GM12892 (cell line): ENCODE measurements around the gene CLEC4C.

Experiments used
- DNase-seq: peaks from one replicate; pipeline ENCODE4 v3.0.0; 2011; ENCODE audit not compliant: insufficient read length
- FAIRE-seq: peaks from 2 replicates; lab custom pipeline; 2011; peaks lifted over from hg19 to GRCh38; lab: Jason Lieb, UNC
- POLR2A ChIP-seq: IDR thresholded peaks from 2 replicates; pipeline ENCODE4 v1.6.1; 2011; ENCODE audit warnings: low read depth, low read length, control low read depth
- POLR2AphosphoS5 ChIP-seq: IDR thresholded peaks from 2 replicates; pipeline ENCODE4 v1.6.1; 2011; ENCODE audit warnings: low read depth, low read length, control low read depth
- TAF1 ChIP-seq: IDR thresholded peaks from 2 replicates; pipeline ENCODE4 v1.6.1; 2011; ENCODE audit warnings: low read depth, mild to moderate bottlenecking, control low read depth, low read length, borderline replicate concordance

The CLEC4C gene

DNA sequence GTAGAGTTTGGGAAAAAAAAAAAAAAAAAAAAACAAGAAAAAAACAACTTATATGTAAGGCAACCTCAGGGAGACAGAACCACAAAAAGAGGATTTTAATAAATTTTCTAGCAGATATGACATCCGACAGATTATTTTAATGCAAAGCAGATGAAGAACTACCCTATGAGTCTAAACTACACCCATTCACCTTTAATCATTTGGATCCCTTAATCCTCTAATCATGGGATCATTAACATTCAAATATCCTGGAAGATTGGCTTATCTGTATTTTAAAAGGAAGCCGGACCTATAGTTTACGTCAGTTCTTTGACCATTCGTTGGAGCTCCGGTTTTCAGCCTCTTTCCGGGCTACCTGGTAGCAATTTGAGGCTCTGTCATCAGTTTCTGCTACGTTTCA lies 36.0 kb downstream of the CLEC4C start, which contains the start of gene DPPA3:
TSS of gene DPPA3 (plus strand) at position 301 of the 400 bp plus-strand sequence. CDS start 138 bp downstream, outside the sequence.
- no peak for DNase-seq
- FAIRE-seq, result no peak
- TF ChIP-seq POLR2A, result no peak
- no peak for TF ChIP-seq TAF1
- no peak for TF ChIP-seq POLR2AphosphoS5

DNA sequence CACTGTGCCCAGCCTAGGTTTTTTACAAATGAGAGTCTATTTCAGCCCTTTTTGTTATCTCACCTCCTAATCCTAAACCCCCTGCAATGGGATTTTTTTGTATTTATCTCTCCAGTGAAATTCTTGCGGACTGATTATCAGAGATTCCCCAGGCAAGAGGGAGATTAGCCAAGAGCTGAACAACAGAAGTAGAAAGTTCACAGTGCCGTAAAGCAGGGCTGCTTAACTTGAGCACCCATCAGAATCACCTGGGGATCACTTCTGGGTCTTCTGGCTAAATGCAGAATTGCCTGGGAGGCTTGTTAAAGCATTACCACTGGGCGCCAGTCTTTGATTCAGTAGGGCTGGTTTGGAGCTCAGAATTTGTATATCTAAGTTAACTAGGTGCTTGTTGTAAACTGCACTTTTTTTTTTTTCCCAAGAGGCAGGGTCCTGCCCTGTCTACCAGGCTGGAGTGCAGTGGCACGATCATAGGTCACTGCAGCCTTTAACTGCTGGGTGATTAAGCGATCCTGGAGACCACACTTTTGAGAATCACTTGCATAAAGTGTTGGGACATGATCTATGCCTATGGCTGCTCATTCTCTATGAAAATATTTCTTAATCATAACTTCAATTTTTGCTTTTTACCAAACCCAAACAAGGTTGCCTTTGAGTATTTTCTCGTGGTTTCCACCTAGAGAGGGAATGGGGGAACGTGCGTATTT lies 37.1 kb downstream of the CLEC4C start:
- FAIRE-seq (no peak), DNase-seq (no peak)
- TF ChIP-seq TAF1, result no peak
- no peak for TF ChIP-seq POLR2AphosphoS5
- no peak for TF ChIP-seq POLR2A

DNA sequence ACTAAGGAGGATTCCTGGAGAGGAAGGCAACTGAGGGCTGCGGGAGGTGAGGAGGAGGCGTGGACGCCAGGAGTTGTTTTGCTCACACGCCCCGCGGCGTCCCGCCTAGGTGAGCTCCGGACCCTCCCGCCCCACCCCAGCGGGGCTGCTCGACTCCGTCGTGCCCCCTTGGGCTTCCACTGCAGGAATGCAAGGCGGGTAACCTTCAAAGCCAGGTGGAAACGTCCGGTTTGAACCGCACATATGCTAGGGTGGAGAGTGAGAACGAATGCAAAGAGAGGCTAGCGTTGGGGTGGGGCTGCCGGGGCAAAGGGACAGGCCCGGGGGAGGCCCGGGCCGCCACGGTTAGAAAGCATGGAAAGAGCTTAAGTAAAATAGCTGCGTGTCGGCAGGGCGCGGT lies 41.3 kb downstream of the CLEC4C start:
- DNase-seq, result no peak
- no peak for FAIRE-seq
- TF ChIP-seq POLR2A (no peak), POLR2AphosphoS5 (no peak), TAF1 (no peak)

DNA sequence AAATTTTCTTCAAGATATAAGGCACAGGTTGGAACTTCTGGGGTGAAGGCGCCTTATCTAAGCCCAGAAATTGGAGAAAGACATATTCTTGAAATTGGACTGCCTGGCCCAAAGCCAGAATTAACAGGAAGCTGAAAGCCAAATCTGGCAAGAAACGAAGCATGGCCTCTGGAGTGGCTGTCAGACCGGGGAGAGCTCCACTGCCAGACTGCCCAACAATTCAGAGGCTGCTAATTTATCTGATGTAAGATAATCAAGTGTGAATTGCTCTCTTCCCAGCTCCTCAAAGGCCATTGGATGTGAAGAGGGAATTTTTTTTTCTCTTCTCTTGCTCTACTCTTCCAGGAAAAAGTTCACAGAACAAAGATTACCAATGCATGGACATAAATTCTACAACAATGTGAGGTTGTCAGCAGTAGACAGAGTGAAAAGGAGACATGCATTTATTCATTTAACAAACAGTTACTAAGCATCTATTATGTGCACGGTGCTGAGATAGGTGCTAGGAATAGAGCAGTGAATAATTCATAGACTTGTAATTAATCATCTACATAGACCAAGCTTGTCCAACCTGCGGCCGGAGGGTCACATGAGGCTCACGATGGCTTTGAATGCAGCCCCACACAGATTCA lies 51.5 kb downstream of the CLEC4C start, which contains the start of gene GDF3:
TSS of gene GDF3 (minus strand) at position 210 of the 632 bp plus-strand sequence. CDS start at position 163, 47 bp downstream.
- TF ChIP-seq POLR2A, result no peak
- TF ChIP-seq TAF1, result no peak
- no peak for TF ChIP-seq POLR2AphosphoS5
- FAIRE-seq (no peak), DNase-seq (no peak)

DNA sequence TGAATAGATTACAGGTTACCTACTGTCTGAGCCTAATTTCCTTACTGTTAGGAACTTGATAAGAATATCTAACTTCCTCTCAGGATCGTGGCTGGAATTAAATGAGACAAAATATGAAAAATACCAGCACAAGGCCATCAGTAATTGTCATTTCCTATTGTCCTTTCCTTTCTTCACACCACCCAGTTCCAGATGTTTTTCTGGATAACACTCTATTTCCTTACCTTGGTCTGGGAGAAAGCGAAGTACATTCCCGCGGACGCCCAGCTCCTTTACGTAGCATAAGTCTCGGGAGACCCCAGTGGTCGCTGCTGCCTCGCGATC lies 52.0 kb downstream of the CLEC4C start:
- FAIRE-seq (no peak), DNase-seq (no peak)
- TF ChIP-seq TAF1, result no peak
- no peak for TF ChIP-seq POLR2AphosphoS5
- TF ChIP-seq POLR2A, result no peak

DNA sequence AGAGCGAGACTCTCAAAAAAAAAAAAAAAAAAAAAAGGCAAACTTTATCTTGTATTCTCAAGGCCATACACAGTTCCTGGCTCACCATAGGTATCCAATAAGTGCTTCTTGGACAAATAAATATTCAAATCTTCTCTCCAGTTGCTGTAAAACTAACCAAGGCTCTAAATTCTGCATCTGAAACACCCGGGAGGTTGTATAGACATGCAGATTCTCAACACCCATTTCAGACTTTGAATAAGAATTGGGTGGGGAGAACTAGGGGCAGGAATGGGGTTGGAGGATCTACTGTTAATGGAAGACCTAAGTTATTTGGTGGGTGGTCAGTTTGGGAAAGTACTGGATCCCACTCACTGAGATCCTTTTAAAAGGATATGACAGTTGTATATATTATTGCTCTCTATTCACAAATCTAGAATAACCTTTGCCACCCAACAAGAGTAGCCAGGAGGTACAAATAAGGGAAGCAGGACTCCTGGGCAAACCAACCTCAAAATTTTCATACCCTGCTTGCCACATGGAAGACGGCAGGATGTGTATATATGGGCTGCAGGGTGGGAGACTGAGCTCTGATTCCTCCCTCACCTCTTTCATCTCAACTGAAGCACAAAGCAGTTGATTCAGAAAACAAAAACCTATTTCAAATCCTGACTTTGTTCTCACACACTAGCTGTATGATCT lies 52.5 kb downstream of the CLEC4C start:
- DNase-seq (no peak), FAIRE-seq (no peak)
- TF ChIP-seq POLR2A, result no peak
- no peak for TF ChIP-seq TAF1
- no peak for TF ChIP-seq POLR2AphosphoS5

DNA sequence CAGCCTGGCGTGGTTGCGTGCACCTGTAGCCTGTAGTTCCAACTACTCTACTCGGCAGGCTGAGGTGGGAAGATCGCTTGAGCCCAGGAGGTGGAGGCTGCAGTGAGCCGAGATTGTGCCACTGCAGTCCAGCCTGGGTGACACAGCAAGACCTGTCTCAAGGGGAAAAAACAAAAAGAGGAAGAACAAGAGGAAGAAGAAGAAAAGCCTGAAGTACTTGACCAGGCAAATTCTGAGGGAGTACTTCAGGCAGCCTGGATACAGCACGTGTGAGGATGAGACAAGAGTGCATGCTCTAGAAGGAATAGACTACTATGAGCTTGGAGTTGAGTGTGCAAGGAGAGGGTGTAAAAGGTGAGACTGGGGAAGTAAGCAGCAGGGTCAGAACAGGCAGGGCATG lies 53.4 kb downstream of the CLEC4C start:
- DNase-seq (no peak), FAIRE-seq (no peak)
- TF ChIP-seq POLR2A, result no peak
- TF ChIP-seq POLR2AphosphoS5, result no peak
- no peak for TF ChIP-seq TAF1

DNA sequence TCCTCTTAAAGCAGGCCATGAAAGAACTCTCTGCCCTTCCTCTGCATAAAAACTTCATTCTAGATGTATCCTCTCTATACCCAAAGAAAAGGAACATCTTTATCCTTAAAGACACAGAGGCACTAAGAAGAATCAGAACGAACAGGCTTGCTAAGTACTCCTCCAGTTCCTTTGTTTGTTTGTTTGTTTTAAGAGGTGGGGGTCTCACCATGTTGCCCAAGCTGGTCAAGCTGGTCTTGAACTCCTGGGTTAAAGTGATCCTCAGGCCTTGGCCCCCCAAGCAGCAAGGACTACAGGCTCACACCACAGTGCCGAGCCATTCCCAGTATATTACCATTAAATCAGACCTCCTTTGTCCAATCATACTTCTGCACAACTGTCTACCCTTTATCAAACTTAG lies 65.6 kb downstream of the CLEC4C start:
- DNase-seq (no peak), FAIRE-seq (no peak)
- TF ChIP-seq TAF1, result no peak
- TF ChIP-seq POLR2A, result no peak
- no peak for TF ChIP-seq POLR2AphosphoS5
